Heart left ventricle (tissue), 13 donors: ENCODE results near the gene TMX3.

Experiments
- POLR2A ChIP-seq, 2 donors: fragments of 450-650 bp; IDR thresholded peaks; one replicate each; pipeline ENCODE4 v1.6.1; 2017; ENCODE audit warnings: antibody characterized with exemption in 2 of 2, mild to moderate bottlenecking in 2 of 2, moderate library complexity in 2 of 2
- TF ChIP-seq, protein P1 (sequence below), 12 donors: fragments of 200-600 bp; sonication (generic) in 4 of 12; IDR thresholded peaks; one replicate each; pipeline versions ENCODE4 v1.5.0 to v1.8.0; 2018 to 2022; ENCODE audit warnings: antibody characterized with exemption in 12 of 12, mild to moderate bottlenecking in 5 of 12
- donor health status: ischemic (EF 13 %, LVEDD 7.1; RV severe dilation, severe dysfunction).
- donor health status: DM: no; HTN: yes; CAD: no.
- donor health status: DM: no; HTN: no; CAD: no.
- donor health status: ischemic (EF 25% LVEDD 6.9; RV normal size, moderate dysfunction).
- donor health status: ischemic (EF 25% LVEDD 5.7; RV mildly dilated, moderate dysfunction).
- donor health status: ischemic (EF 35%, LVEDD 5.7; RV mildly dilated, moderate dysfunction).
- donor health status: nonischemic (EF 11% LVEDD 7.7; RV severe dilation, severe dysfunction).
- donor health status: DM: yes; HTN: yes; CAD: no.
- donor health status: PGD.
- donor health status: ischemic (EF 29% LVEDD 5.4; RV normal size, mild dysfunction).
- donor health status: nonischemic (EF 23%, LVEDD 6.1; RV moderate dilation, normal function).

DNA sequence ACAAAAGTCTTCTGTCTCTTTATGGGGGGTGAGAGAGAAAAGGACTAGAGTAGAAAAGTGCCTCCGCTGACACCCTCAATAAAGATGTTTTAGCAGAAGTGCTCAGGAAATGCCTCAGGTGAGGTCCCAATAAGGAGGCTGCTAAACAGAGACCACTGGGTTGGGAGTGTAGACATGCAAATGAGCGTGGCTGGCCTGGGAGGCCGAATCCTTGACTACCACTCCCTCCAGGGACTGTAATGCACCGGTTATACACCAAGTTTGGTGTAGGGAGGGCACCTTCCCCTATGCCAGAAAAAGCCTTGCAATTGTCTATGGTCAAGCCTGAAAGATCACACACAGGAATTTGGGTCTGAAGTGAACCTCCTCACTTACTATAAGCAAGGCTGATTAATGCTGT lies 1.8 kb downstream of the TMX3 start:
- TF ChIP-seq, protein P1, sequence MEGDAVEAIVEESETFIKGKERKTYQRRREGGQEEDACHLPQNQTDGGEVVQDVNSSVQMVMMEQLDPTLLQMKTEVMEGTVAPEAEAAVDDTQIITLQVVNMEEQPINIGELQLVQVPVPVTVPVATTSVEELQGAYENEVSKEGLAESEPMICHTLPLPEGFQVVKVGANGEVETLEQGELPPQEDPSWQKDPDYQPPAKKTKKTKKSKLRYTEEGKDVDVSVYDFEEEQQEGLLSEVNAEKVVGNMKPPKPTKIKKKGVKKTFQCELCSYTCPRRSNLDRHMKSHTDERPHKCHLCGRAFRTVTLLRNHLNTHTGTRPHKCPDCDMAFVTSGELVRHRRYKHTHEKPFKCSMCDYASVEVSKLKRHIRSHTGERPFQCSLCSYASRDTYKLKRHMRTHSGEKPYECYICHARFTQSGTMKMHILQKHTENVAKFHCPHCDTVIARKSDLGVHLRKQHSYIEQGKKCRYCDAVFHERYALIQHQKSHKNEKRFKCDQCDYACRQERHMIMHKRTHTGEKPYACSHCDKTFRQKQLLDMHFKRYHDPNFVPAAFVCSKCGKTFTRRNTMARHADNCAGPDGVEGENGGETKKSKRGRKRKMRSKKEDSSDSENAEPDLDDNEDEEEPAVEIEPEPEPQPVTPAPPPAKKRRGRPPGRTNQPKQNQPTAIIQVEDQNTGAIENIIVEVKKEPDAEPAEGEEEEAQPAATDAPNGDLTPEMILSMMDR (IDR thresholded peaks at IDR 0.05): no peak
- no peak for TF ChIP-seq POLR2A (IDR thresholded peaks at IDR 0.05)
